Activated CD4-positive, alpha-beta T cell treated with anti-CD3 and anti-CD28 coated beads, Interleukin-2, Interleukin-6, amounts not matched to agents 100 ng/mL and 50 ng/mL, durations not matched to agents 16 hours and 8 hours (primary cell): Measurements from ENCODE around the gene SPOUT1.

Source experiments
- DNase-seq: peaks from one replicate; pipeline ENCODE4 v3.0.0-alpha.2; 2020

The SPOUT1 gene

GRCh38 chr9:128835246-128836210 lies 5.9 kb upstream of the SPOUT1 start:
- DNase-seq, result no peak

GRCh38 chr9:128833696-128834095 lies 4.1 kb upstream of the SPOUT1 start:
- no peak for DNase-seq

GRCh38 chr9:128828719-128829452 lies 708 bp downstream of the SPOUT1 start:
- no peak for DNase-seq

GRCh38 chr9:128828267-128828666 lies 1.3 kb downstream of the SPOUT1 start:
- no peak for DNase-seq

GRCh38 chr9:128825923-128826700 lies 3.5 kb downstream of the SPOUT1 start:
- no peak for DNase-seq

GRCh38 chr9:128824911-128825310 lies 4.7 kb downstream of the SPOUT1 start:
- no peak for DNase-seq

- no peak for DNase-seq
These were observed 5.6 kb downstream of the SPOUT1 start for GRCh38 chr9:128823903-128824406.

GRCh38 chr9:128823362-128823902 lies 6.2 kb downstream of the SPOUT1 start:
- DNase-seq, result no peak

- no peak for DNase-seq
These were observed 7.1 kb downstream of the SPOUT1 start for GRCh38 chr9:128822407-128823042.

GRCh38 chr9:128821584-128822406 lies 7.8 kb downstream of the SPOUT1 start:
- no peak for DNase-seq

GRCh38 chr9:128820665-128821583 lies 8.7 kb downstream of the SPOUT1 start:
- DNase-seq, result no peak

GRCh38 chr9:128819716-128820664 lies 9.6 kb downstream of the SPOUT1 start:
- DNase-seq, result no peak

GRCh38 chr9:128818839-128819715 lies 10.5 kb downstream of the SPOUT1 start:
- peak; percentile 62 for DNase-seq

GRCh38 chr9:128818099-128818838 lies 11.3 kb downstream of the SPOUT1 start, which contains the start of gene ENDOG:
Gene ENDOG (plus strand): TSS chr9:128818500. CDS start chr9:128818685, 185 bp downstream.
- peak; percentile 99 for DNase-seq

GRCh38 chr9:128810873-128811272 lies 18.7 kb downstream of the SPOUT1 start:
- DNase-seq, result no peak

- no peak for DNase-seq
These were observed 19.8 kb downstream of the SPOUT1 start for GRCh38 chr9:128809831-128810230.
